Measurements from ENCODE around the gene MCC.

GRCh38 chr5:113043491-113043931 lies 444.7 kb downstream of the MCC start:
- TF ChIP-seq, protein P1, sequence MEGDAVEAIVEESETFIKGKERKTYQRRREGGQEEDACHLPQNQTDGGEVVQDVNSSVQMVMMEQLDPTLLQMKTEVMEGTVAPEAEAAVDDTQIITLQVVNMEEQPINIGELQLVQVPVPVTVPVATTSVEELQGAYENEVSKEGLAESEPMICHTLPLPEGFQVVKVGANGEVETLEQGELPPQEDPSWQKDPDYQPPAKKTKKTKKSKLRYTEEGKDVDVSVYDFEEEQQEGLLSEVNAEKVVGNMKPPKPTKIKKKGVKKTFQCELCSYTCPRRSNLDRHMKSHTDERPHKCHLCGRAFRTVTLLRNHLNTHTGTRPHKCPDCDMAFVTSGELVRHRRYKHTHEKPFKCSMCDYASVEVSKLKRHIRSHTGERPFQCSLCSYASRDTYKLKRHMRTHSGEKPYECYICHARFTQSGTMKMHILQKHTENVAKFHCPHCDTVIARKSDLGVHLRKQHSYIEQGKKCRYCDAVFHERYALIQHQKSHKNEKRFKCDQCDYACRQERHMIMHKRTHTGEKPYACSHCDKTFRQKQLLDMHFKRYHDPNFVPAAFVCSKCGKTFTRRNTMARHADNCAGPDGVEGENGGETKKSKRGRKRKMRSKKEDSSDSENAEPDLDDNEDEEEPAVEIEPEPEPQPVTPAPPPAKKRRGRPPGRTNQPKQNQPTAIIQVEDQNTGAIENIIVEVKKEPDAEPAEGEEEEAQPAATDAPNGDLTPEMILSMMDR (IDR thresholded peaks at IDR 0.05): no peak
- TF ChIP-seq POLR2A (IDR thresholded peaks at IDR 0.05): no peak
